Activated T-cell treated with anti-CD3 and anti-CD28 coated beads, Interleukin-2, amount 50 U/mL, for 1 hour (primary cell): Measurements from ENCODE around the gene CYP46A1.
"Not testable (repeated sequence)": the region's sequence is repeated elsewhere in the genome, so short reads cannot be mapped to it uniquely, and the experiment has no call there.

ENCODE experiments used
- DNase-seq: peaks from one replicate; pipeline ENCODE4 v3.0.0-alpha.2; 2020

The CYP46A1 gene

GRCh38 chr14:99683619-99684409 lies at the start of gene CYP46A1:
Gene CYP46A1, plus strand, starts transcription at chr14:99684298. Its CDS starts 120 bp downstream, at chr14:99684418.
- peak; percentile 99 for DNase-seq

- no peak for DNase-seq
Observed at GRCh38 chr14:99634443-99634842, 49.7 kb upstream of the CYP46A1 start.

- DNase-seq, result no peak
Observed at GRCh38 chr14:99635116-99635515, 49.0 kb upstream of the CYP46A1 start.

- DNase-seq, result no peak
Observed at GRCh38 chr14:99636487-99636886, 47.6 kb upstream of the CYP46A1 start.

GRCh38 chr14:99637624-99638023 lies 46.5 kb upstream of the CYP46A1 start:
- no peak for DNase-seq

GRCh38 chr14:99642771-99643170 lies 41.3 kb upstream of the CYP46A1 start:
- DNase-seq, result not testable (repeated sequence)

GRCh38 chr14:99643343-99643742 lies 40.8 kb upstream of the CYP46A1 start:
- no peak for DNase-seq

- no peak for DNase-seq
Observed at GRCh38 chr14:99644035-99644587, 40.0 kb upstream of the CYP46A1 start.

GRCh38 chr14:99644723-99645544 lies 39.2 kb upstream of the CYP46A1 start, which contains the start of gene HHIPL1:
Gene HHIPL1, plus strand, starts transcription at chr14:99645129. Its CDS starts 79 bp downstream, at chr14:99645208.
- DNase-seq, result no peak

GRCh38 chr14:99645545-99646505 lies 38.3 kb upstream of the CYP46A1 start:
- DNase-seq, result no peak

GRCh38 chr14:99647411-99647810 lies 36.7 kb upstream of the CYP46A1 start:
- DNase-seq, result no peak

- DNase-seq, result no peak
Observed at GRCh38 chr14:99648027-99648784, 35.9 kb upstream of the CYP46A1 start.

GRCh38 chr14:99649219-99649618 lies 34.9 kb upstream of the CYP46A1 start:
- no peak for DNase-seq

GRCh38 chr14:99649643-99650042 lies 34.5 kb upstream of the CYP46A1 start:
- DNase-seq, result no peak

- DNase-seq, result no peak
Observed at GRCh38 chr14:99650189-99650588, 33.9 kb upstream of the CYP46A1 start.

GRCh38 chr14:99651953-99652746 lies 31.9 kb upstream of the CYP46A1 start:
- no peak for DNase-seq

GRCh38 chr14:99654235-99654985 lies 29.7 kb upstream of the CYP46A1 start:
- DNase-seq, result no peak

- DNase-seq, result no peak
Observed at GRCh38 chr14:99655521-99655920, 28.6 kb upstream of the CYP46A1 start.

GRCh38 chr14:99656171-99656570 lies 27.9 kb upstream of the CYP46A1 start:
- DNase-seq, result no peak

GRCh38 chr14:99657645-99658155 lies 26.4 kb upstream of the CYP46A1 start:
- no peak for DNase-seq
